Activated CD8-positive, alpha-beta memory T cell treated with anti-CD3 and anti-CD28 coated beads, Interleukin-2, amount 50 U/mL, for 48 hours (primary cell): Measurements from ENCODE around the gene CNOT6.

Experiments used
- DNase-seq: peaks from one replicate; pipeline ENCODE4 v3.0.0-alpha.2; 2020

Gene CNOT6

DNA sequence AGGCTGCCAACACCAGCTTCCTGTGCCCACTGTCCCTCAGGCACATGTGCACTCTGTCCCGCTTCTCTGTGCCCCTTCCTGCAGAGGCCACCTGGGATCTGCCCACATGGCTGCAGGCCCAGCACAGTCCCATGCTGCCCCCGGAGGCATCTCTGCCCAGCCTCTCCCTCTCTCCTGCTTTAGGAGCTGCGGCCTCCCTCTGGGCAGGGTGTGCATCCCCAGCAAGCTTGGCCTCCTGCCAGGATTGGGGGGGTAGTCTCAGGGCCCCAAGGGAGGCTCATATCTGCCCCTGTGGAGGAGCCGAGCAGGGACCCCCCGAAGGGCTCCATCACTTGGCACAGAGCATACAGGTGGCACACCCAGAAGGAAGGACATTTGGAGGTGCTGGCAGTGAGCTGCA lies 130.4 kb downstream of the CNOT6 start:
- DNase-seq: no peak

DNA sequence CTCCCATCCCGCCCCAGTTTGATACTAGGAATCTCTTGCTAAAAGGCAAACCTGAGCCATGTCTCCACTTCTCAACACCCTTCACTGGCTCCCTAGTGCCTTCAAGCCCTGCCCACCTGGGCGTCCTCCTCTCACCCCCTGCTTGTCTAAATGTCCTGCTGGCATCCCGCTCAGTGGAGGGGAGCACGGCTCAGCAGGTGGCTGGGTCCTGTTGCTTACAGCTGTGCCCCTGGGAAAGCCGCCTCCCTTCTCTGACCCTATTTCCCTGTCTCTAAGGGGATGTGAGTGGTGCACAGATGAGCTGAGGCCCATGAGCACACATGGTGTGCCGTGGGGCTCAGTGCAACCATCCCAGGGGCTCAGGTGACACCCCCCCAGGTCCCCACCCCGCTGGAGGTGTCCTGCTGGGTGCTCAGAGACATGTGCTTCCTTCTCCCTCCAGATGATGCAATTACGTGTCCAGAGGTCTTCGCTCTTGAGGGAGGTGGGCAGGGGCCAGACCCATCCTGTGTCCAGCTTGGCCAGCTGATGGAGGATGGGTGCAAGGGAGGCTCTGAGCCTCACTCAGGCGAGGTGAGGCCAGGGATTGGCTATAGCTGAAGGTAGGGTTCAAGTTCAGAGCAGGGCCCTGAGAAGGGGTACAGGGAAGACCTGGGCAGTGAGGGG lies 131.1 kb downstream of the CNOT6 start:
- DNase-seq: no peak

DNA sequence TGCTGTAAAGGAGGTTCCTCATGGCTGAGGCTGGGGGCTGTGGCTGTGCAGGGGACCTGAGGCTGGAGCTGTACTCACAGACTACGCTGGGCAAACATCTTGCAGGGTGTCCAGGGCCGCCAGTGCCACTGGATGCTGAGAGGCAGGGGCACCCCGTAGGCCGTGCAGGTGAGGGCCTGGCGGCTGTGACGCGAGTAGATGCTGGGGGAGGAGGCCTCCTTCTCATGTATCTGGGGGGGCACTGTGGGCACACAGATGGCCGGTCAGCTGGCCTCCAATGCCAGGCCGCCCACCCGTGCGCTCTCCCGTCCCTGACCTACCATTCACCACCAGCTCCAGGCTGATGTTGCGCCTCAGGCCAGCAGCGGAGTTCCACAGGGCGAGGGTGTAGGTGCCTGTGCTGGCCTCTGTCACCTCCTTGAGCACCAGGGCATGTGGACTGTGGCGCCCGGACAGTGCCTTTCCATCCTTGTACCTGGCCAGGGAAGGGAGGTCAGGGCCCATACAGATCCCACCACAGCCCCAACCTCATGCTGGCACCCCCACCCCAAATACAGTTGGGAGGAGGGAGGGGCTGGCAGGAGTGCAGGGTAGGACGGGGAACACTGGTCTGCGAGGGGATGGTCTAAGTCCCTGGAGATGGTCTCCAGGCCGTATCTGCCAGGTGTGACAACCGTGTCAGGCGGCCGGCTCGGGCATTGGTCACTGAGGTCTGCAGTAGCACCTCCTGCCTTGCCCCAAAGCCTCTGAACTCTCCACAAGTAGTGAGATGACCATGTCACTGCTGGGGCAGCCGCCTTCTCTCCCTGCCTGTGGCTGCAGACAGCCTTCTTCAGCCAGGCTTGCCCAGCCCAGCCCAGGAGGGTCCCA lies 131.8 kb downstream of the CNOT6 start:
- no peak for DNase-seq

DNA sequence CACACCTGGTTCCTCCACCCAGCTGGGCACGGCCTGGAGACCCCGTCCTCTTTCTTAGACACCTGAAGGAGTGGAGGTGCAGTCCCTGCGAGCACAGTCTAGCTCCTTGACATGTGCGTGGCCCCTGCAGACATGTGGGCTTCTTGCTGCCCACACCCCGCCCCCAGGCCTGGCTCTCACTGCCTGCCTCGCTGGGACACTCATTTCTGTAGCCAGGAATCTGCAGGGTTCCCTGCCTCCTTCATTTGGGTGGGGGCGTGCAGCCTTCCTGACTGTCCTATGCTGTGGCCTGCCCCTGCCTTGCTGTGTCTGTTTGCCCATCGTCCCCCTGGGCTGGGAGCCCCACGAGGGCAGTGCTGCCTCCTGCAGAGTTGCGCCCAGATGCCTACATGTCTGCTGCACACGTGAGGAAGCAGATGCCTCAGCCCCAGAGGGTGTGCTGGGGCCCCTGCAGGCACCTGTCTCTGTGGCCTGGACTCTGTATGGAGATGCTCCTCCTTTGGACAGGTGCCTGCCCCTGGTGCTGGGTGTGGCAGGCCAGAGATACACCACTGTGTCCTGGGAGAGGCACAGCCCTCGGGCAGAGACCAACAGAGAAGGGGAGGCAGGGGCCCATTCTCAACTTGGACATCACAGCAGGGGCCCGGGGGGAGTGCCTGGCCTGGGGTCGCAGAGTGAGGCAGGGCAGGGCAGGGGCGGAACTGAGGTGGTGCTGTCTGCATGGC lies 132.6 kb downstream of the CNOT6 start:
- DNase-seq: no peak

DNA sequence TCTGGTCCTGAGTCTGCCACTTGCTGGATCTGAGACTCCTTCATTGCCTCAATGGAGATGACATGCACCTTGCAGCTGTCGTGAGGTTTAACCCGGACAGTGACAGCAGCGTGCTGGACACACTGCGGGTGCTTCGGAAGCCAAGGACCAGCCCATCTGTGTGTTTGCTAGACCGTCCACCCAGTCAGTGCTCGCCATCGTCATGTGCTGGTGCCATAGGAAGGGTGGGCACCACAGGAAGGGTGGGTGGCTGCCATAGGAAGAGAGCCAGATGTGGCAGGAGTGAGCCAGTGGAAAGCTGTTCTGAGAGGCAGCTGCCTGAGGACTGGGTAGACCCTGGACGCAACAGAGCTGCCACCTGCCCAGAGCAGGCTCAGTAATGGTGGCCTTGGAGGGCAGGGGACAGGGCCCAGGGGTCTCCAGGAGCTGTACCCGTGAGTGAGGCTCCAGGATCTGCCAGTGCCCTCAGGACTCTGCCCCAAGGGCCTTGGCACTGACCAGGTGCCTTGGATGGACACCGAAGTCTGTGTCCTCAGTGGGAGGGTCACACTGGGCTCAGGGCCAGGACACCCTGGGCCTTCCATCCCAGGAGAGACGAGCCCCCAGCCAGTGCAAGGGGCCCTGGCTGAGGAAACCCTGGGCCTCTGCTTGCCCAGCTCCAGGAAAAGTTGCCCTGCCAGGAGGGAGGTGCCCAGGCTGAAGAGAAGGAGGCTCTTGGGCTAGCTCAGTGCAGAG lies 133.4 kb downstream of the CNOT6 start:
- no peak for DNase-seq
